Measurements from ENCODE around the gene LHCGR.

LHCGR gene

DNA sequence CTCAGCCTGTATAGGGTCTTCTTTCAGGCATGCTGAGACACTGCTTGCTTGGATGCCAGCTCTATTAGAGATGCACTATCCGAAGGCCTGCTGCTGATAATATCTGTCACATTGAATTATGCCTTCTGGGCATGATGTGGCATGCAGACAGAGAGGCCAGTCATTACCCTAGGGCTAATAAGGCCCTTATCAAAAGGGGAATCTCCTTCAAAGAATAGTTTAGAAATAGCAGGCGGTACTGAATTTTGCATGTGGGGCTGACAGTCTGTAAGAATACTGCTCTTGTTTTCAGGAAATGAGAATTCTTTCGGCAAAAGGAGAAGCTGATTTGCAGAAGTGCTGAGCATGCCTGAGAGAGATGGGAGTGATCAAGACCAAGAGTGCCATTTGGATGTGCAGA lies 13.1 kb upstream of the LHCGR start:
- ChIA-PET POLR2A (no interaction called here), CTCF (no interaction called here)
- DNase-seq (ENCODE audit: low read depth, low spot score): no peak
- TF ChIP-seq, protein P1, sequence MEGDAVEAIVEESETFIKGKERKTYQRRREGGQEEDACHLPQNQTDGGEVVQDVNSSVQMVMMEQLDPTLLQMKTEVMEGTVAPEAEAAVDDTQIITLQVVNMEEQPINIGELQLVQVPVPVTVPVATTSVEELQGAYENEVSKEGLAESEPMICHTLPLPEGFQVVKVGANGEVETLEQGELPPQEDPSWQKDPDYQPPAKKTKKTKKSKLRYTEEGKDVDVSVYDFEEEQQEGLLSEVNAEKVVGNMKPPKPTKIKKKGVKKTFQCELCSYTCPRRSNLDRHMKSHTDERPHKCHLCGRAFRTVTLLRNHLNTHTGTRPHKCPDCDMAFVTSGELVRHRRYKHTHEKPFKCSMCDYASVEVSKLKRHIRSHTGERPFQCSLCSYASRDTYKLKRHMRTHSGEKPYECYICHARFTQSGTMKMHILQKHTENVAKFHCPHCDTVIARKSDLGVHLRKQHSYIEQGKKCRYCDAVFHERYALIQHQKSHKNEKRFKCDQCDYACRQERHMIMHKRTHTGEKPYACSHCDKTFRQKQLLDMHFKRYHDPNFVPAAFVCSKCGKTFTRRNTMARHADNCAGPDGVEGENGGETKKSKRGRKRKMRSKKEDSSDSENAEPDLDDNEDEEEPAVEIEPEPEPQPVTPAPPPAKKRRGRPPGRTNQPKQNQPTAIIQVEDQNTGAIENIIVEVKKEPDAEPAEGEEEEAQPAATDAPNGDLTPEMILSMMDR (IDR thresholded peaks at IDR 0.05; ENCODE audit: insufficient read depth, low read length, missing control alignments): no peak
- no peak overlapping the region for H3K4me3 ChIP-seq (ENCODE audit: low read depth, low read length)

DNA sequence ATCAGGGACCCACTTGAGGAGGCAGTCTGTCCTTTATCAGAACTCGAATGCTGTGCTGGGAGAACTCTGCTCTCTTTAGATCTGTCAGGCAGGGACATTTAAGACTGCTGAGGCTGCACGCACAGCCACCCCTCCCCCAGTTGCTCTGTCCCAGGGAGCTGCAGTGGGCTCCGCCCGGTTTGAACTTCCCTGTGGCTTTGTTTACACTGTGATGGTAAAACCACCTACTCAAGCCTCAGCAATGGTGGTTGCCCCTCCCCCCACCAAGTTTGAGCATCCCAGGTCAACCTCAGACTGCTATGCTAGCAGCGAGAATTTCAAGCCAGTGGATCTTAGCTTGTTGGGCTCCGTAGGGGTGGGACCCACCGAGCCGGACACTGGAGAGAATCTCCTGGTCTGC lies 11.8 kb upstream of the LHCGR start:
- H3K4me3 ChIP-seq (ENCODE audit: low read depth, low read length): no peak overlapping the region
- TF ChIP-seq, protein P1 (IDR thresholded peaks at IDR 0.05; ENCODE audit: insufficient read depth, low read length, missing control alignments): no peak
- ChIA-PET POLR2A (no interaction called here), CTCF (no interaction called here)
- DNase-seq (ENCODE audit: low read depth, low spot score): no peak

DNA sequence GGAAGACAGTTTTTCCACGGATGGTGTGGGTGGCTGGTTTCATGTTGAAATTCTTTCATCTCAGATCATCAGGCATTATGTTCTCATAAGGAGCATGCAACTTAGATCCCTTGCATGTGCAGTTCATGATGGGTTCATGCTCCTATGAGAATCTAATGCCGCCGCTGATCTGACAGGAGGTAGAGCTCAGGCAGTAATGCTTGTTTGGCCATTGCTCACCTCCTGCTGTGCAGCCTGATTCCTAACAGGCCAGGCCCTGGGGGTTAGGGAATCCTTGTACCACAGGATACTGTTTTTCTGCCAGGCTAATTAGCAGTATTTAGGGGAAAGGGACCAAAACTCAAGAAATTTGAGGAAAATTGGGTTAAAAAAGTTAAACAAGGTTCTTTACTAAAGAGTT lies 5.3 kb upstream of the LHCGR start:
- DNase-seq (ENCODE audit: low read depth, low spot score): no peak
- ChIA-PET CTCF (no interaction called here), POLR2A (no interaction called here)
- H3K4me3 ChIP-seq (ENCODE audit: low read depth, low read length): no peak overlapping the region
- TF ChIP-seq, protein P1 (IDR thresholded peaks at IDR 0.05; ENCODE audit: insufficient read depth, low read length, missing control alignments): no peak

DNA sequence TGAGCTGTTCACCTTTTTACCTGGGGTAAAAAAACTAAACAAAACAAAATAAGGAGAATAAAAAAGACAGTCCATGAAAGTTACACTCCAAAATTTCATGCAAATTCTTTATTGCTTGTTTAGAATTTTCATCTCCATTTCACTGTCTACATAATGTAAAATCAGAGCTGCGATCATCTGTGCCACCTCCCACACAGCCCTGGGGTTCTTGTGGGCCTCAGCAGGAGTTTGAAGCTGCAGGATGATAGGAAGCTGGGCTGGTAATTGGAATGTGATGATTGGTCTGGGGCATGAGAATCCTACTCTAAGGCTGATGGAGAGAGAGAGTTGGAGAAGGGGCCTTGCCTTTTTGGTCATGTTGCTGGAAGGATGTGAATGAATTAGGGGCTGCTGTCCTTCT lies 4.2 kb upstream of the LHCGR start:
- POLR2A ChIA-PET: no interaction called here
- no peak for DNase-seq (ENCODE audit: low read depth, low spot score)
- CTCF ChIA-PET: no interaction called here
- H3K4me3 ChIP-seq (ENCODE audit: low read depth, low read length): no peak overlapping the region
- TF ChIP-seq, protein P1 (IDR thresholded peaks at IDR 0.05; ENCODE audit: insufficient read depth, low read length, missing control alignments): no peak

DNA sequence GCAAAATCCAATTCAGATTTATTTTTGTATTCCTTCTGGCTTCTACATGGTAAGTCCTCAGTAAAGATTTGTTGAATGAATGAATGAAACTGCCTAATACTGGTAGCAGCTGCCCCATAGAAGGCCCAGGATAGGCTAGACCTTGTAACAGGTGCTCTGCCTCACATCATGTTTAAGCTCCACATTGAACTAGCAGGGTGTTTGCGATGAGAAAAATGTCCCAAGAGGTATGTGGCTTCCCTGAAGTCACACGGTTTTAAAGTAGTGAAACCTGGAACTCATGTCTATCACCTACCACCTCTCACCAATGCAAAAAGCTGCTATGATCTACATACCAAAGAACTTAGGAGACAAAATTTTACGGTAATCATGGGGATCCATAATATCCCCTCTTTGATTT lies 765 bp upstream of the LHCGR start:
- ChIA-PET CTCF (no interaction called here), POLR2A (no interaction called here)
- TF ChIP-seq, protein P1 (IDR thresholded peaks at IDR 0.05; ENCODE audit: insufficient read depth, low read length, missing control alignments): no peak
- DNase-seq (ENCODE audit: low read depth, low spot score): no peak
- no peak overlapping the region for H3K4me3 ChIP-seq (ENCODE audit: low read depth, low read length)

DNA sequence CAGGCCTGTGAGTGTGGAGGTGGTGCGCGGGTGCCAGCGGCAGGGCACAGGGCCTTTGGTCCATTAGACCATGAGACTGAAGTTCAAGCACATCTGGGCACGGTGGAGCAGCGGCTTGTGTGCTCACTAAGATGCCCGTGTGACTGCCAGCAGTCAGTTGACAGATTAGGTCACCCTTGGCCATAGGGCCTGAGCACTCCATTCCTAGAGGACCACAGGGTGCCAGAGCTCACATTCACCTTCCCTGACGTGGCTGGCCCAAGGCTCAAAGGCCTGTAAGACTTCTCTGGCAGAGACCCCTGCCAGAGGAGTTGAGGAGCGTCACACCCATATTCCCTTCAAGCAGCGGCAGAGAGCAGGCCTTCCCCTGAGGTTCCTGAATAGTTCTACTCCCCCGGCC lies 650 bp downstream of the LHCGR start:
- no peak for DNase-seq (ENCODE audit: low read depth, low spot score)
- ChIA-PET POLR2A (no interaction called here), CTCF (no interaction called here)
- TF ChIP-seq, protein P1 (IDR thresholded peaks at IDR 0.05; ENCODE audit: insufficient read depth, low read length, missing control alignments): no peak
- no peak overlapping the region for H3K4me3 ChIP-seq (ENCODE audit: low read depth, low read length)

Measured in AG04449 (cell line).